A549 (cell line): ENCODE measurements around the gene RAD23B. TPM values are rescaled to one million over a fixed set of nuclear protein-coding genes. Genes with fewer than 3 reads are reported as not detected.

Experiments
- ATAC-seq, 2 experiments: fragments of 200-7000 bp in 1 of 2; fragments of >200 bp in 1 of 2; cut with Nextera tagmentation in 1 of 2; cut with Tn5 transposase in 1 of 2; 3 replicates each; pipeline versions ENCODE4 v1.8.0 to v1.9.1; 2018 to 2020; ENCODE audit warnings: mild to moderate bottlenecking in 1 of 2, moderate library complexity in 1 of 2
- CTCF ChIA-PET: fragments of 300-600 bp; sonication (Branson Sonifier 250); formaldehyde crosslinking; extraction: SDS; loops from one replicate; lab custom pipeline; 2021; ENCODE audit warnings: antibody characterized with exemption, inconsistent platforms; lab: Yijun Ruan, JAX
- POLR2A ChIA-PET: fragments of 350-600 bp; formaldehyde crosslinking; extraction: SDS; loops from one replicate; lab custom pipeline; 2021; ENCODE audit warnings: antibody characterized with exemption, inconsistent platforms; lab: Yijun Ruan, JAX
- DNase-seq, 2 experiments: peaks; one replicate each; pipeline versions ENCODE4 v3.0.0 to v3.0.0-alpha.2; 2011 to 2016; ENCODE audit warnings: low read depth in 1 of 2, low spot score in 1 of 2
- FAIRE-seq: peaks from 2 replicates; lab custom pipeline; 2011; peaks lifted over from hg19 to GRCh38; lab: Jason Lieb, UNC
- H3K27ac ChIP-seq, 2 experiments: fragments of >200 bp; sonication (Bioruptor Twin); formaldehyde crosslinking; 3 replicates each; pipeline ENCODE4 v1.5.1; 2016 to 2017
- H3K4me1 ChIP-seq: fragments of >200 bp; sonication (Bioruptor Twin); formaldehyde crosslinking; 3 replicates; pipeline ENCODE4 v1.6.1; 2016
- H3K4me2 ChIP-seq: fragments of >200 bp; sonication (Bioruptor Twin); formaldehyde crosslinking; 3 replicates; pipeline ENCODE4 v1.6.1; 2016
- H3K4me3 ChIP-seq: fragments of >200 bp; sonication (Bioruptor Twin); formaldehyde crosslinking; 3 replicates; pipeline ENCODE4 v1.5.1; 2016
- H3K9me3 ChIP-seq: fragments of >200 bp; sonication (Bioruptor Twin); formaldehyde crosslinking; 3 replicates; pipeline ENCODE4 v1.6.1; 2016
- E2F6 ChIP-seq: IDR thresholded peaks from 2 replicates; pipeline ENCODE4 v1.6.1; 2012; ENCODE audit warnings: low read depth, borderline replicate concordance
- FOSB ChIP-seq: fragments of 250-450 bp; sonication (Bioruptor Pico); IDR thresholded peaks from 2 replicates; pipeline ENCODE4 v1.5.0; 2020; ENCODE audit warnings: mild to moderate bottlenecking, moderate library complexity
- FOXS1 ChIP-seq: fragments of 250-450 bp; sonication (Bioruptor Pico); IDR thresholded peaks from 2 replicates; pipeline ENCODE4 v1.5.0; 2020; ENCODE audit warnings: mild to moderate bottlenecking, moderate library complexity
- GATA3 ChIP-seq: IDR thresholded peaks from 2 replicates; pipeline ENCODE4 v1.6.1; 2012; ENCODE audit warnings: borderline replicate concordance
- HMGXB4 ChIP-seq: fragments of 250-450 bp; sonication (Bioruptor Pico); IDR thresholded peaks from 2 replicates; pipeline ENCODE4 v1.5.0; 2021; ENCODE audit warnings: mild to moderate bottlenecking, moderate library complexity, borderline replicate concordance
- HOXB13 ChIP-seq: fragments of 250-450 bp; sonication (Bioruptor Pico); IDR thresholded peaks from 2 replicates; pipeline ENCODE4 v1.5.0; 2020; ENCODE audit warnings: low read depth, mild to moderate bottlenecking, moderate library complexity
- HOXB5 ChIP-seq: fragments of 250-450 bp; sonication (Bioruptor Pico); IDR thresholded peaks from 2 replicates; pipeline ENCODE4 v1.5.0; 2020; ENCODE audit warnings: mild to moderate bottlenecking, moderate library complexity
- JUN ChIP-seq, 2 experiments: fragments of >200 bp; sonication (Bioruptor Twin); formaldehyde crosslinking; IDR thresholded peaks; 2 replicates in 1 of 2; 3 replicates in 1 of 2; pipeline ENCODE4 v1.6.1; 2016 to 2017
- KDM5A ChIP-seq: fragments of 200-600 bp; sonication (generic); IDR thresholded peaks from 2 replicates; pipeline ENCODE4 v1.6.1; 2016; ENCODE audit warnings: antibody characterized with exemption, mild to moderate bottlenecking
- MAX ChIP-seq: IDR thresholded peaks from 2 replicates; pipeline ENCODE4 v1.6.1; 2012
- MAZ ChIP-seq: fragments of 150-350 bp; IDR thresholded peaks from 2 replicates; pipeline ENCODE4 v1.6.1; 2014; ENCODE audit warnings: antibody characterized with exemption, low read depth, low read length, borderline replicate concordance
- NPAS2 ChIP-seq: fragments of 250-450 bp; sonication (Bioruptor Pico); IDR thresholded peaks from 2 replicates; pipeline ENCODE4 v1.8.0; 2022; ENCODE audit warnings: mild to moderate bottlenecking, moderate library complexity, borderline replicate concordance
- NR3C1 ChIP-seq: fragments of >200 bp; sonication (Bioruptor Twin); formaldehyde crosslinking; IDR thresholded peaks from 3 replicates; pipeline ENCODE4 v1.6.1; 2017
- POLR2AphosphoS2 ChIP-seq: conservative IDR thresholded peaks from 2 replicates; pipeline ENCODE4 v1.6.1; 2012; ENCODE audit warnings: low read length, improper control_type of control experiment, inconsistent platforms
- RAD21 ChIP-seq, 2 experiments: fragments of >200 bp in 1 of 2; sonication (Bioruptor Twin) in 1 of 2; formaldehyde crosslinking in 1 of 2; IDR thresholded peaks in 1 of 2; conservative IDR thresholded peaks in 1 of 2; 2 replicates in 1 of 2; 3 replicates in 1 of 2; pipeline ENCODE4 v1.6.1; 2012 to 2018; ENCODE audit warnings: inconsistent platforms in 1 of 2
- RARB ChIP-seq: fragments of 250-450 bp; sonication (Bioruptor Pico); IDR thresholded peaks from 2 replicates; pipeline ENCODE4 v1.8.0; 2021; ENCODE audit warnings: mild to moderate bottlenecking, moderate library complexity
- RCOR1 ChIP-seq: fragments of 150-350 bp; IDR thresholded peaks from 2 replicates; pipeline ENCODE4 v1.6.1; 2014; ENCODE audit warnings: antibody characterized with exemption, low read length, low read depth
- RFX5 ChIP-seq: fragments of 450-650 bp; IDR thresholded peaks from 2 replicates; pipeline ENCODE4 v1.7.1; 2014; ENCODE audit warnings: antibody characterized with exemption, mild to moderate bottlenecking, moderate library complexity
- TP53 ChIP-seq: fragments of 250-450 bp; sonication (Bioruptor Pico); IDR thresholded peaks from 2 replicates; pipeline ENCODE4 v1.5.0; 2021; ENCODE audit warnings: mild to moderate bottlenecking, moderate library complexity
- WGBS: methylation state at CpG from one replicate; pipeline ENCODE4 v1.1.6; 2017; ENCODE audit errors: missing lambda C conversion rate; 5-methylcytosine and 5-hydroxymethylcytosine counted together
- polyA plus RNA-seq, 4 experiments: library from polyadenylated mRNA; depleted of rRNA in 3 of 4; stranded (reverse); fragments of >200 nt; fragmentation: RNase III in 1 of 4; extraction: RNeasy Plus Mini Kit Qiagen cat#74134 plus additional on column Dnase treatment in 1 of 4; gene quantifications; 2 replicates in 3 of 4; 3 replicates in 1 of 4; pipeline ENCODE4 v1.2.3, GENCODE V29; 2011 to 2017

RAD23B gene
- polyA plus RNA-seq, 2 of the 4 experiments (the other 2 are of a cell fraction), result 136 to 195 TPM

GRCh38 chr9:107316795-107317661 is 33.9 kb downstream of the RAD23B start:
- ATAC-seq (no peak), FAIRE-seq (no peak)
- CTCF ChIA-PET, result interaction anchor here (1.0 kb wide), 2 partner anchors 25 to 123 kb away, joined by 3 to 5 read pairs; no protein-coding TSS in a partner anchor
- no peaks in the 10 kb centered on the region for H3K9me3 ChIP-seq
- no peak overlapping the region for H3K4me3 ChIP-seq
- no peak for TF ChIP-seq HOXB13
- TF ChIP-seq E2F6, result no peak
- no peak for TF ChIP-seq FOXS1 (CRISPR knock-in tag)
- TF ChIP-seq, all 56 proteins: peak for 0
- Histone ChIP-seq H3K4me1 (0 out of 3 replicates have a peak, but pooled peaks cover 8% of the 10 kb centered on the region), H3K27ac (no peak overlapping the region), H3K4me2 (no peak overlapping the region)
- no peak for DNase-seq
- POLR2A ChIA-PET, result no interaction called here
- 83% methylated on average over 5 of the region's 5 CpGs for WGBS

- no peak overlapping the region for H3K4me3 ChIP-seq
- H3K4me1 ChIP-seq, result no peaks in the 10 kb centered on the region
- ChIA-PET CTCF (interaction anchor here (0.9 to 2.9 kb wide), 6 partner anchors 9 to 27 kb away, joined by 3 to 14 read pairs (median 3); no protein-coding TSS in a partner anchor), POLR2A (interaction anchor here (0.9 kb wide), 1 partner anchor 39 kb away, joined by 3 read pairs; the partner anchor contains the start of gene RAD23B)
- FAIRE-seq (no peak), ATAC-seq (no peak), DNase-seq (no peak)
- no peak for TF ChIP-seq TP53 (CRISPR knock-in tag)
- no peak for TF ChIP-seq RAD21 (conservative IDR thresholded peaks at IDR 0.05 in 1 of 2, IDR thresholded peaks at IDR 0.05 in 1 of 2)
- TF ChIP-seq HOXB5 (CRISPR knock-in tag), result no peak
- no peak for TF ChIP-seq FOSB (CRISPR knock-in tag)
- TF ChIP-seq HMGXB4 (CRISPR knock-in tag), result no peak
- peaks cover 7% of the 10 kb centered on the region; the same call in 1 of the 3 replicates for H3K9me3 ChIP-seq
- H3K4me2 ChIP-seq, result no peak overlapping the region
- no peak overlapping the region for H3K27ac ChIP-seq
- 94% methylated on average over 5 of the region's 5 CpGs for WGBS
These were observed 39.6 kb downstream of the RAD23B start for GRCh38 chr9:107322643-107323042.

GRCh38 chr9:107323836-107324585 is 40.9 kb downstream of the RAD23B start:
- ATAC-seq (no peak), DNase-seq (no peak), FAIRE-seq (no peak)
- TF ChIP-seq RFX5 (no peak), RCOR1 (no peak), POLR2AphosphoS2 (no peak), GATA3 (no peak)
- Histone ChIP-seq H3K27ac (no peak overlapping the region), H3K4me1 (no peaks in the 10 kb centered on the region), H3K4me2 (no peak overlapping the region), H3K9me3 (peaks cover 7% of the 10 kb centered on the region; the same call in 1 of the 3 replicates), H3K4me3 (no peak overlapping the region)
- 94% methylated on average over 4 of the region's 4 CpGs for WGBS
- ChIA-PET CTCF (interaction anchor here (1.0 to 1.7 kb wide), 2 partner anchors 13 to 17 kb away, joined by 3 to 6 read pairs; no protein-coding TSS in a partner anchor), POLR2A (no interaction called here)

- H3K27ac ChIP-seq, result no peak overlapping the region
- no peak for DNase-seq
- ChIA-PET POLR2A (no interaction called here), CTCF (no interaction called here)
- no peak for FAIRE-seq
- no peak for ATAC-seq
- TF ChIP-seq NPAS2, result no peak
- no peak for TF ChIP-seq NR3C1
- TF ChIP-seq HMGXB4 (CRISPR knock-in tag), result no peak
- no peak for TF ChIP-seq JUN (IDR thresholded peaks at IDR 0.05)
- TF ChIP-seq KDM5A, result no peak
- no peak for TF ChIP-seq MAX
- no peak for TF ChIP-seq RARB
- no peak for TF ChIP-seq MAZ
- no peak overlapping the region for H3K4me2 ChIP-seq
- H3K9me3 ChIP-seq, result peaks cover 7% of the 10 kb centered on the region; the same call in 1 of the 3 replicates
- no peaks in the 10 kb centered on the region for H3K4me1 ChIP-seq
- H3K4me3 ChIP-seq, result no peak overlapping the region
- WGBS, result 93% methylated on average over 1 of the region's 1 CpG
These were observed 42.8 kb downstream of the RAD23B start for GRCh38 chr9:107325842-107326241.
